OCI-LY3 (cell line): Measurements from ENCODE around the gene NPHP4.

Experiments
- H2AFZ ChIP-seq: fragments of 200-600, 300-600 bp; shearing (Covaris generic); 2 replicates; pipeline ENCODE4 v1.6.0; 2014; ENCODE audit warnings: antibody characterized with exemption, low read depth, low read length
- H3K27ac ChIP-seq: fragments of 200-600, 300-600 bp; sonication (generic); 2 replicates; pipeline ENCODE4 v1.5.1; 2014; ENCODE audit warnings: mild to moderate bottlenecking, low read length, moderate library complexity, mixed read lengths
- H3K27me3 ChIP-seq: fragments of 200-600, 300-600 bp; sonication (generic); 2 replicates; pipeline ENCODE4 v1.6.1; 2014; ENCODE audit warnings: low read depth, low read length, mixed read lengths
- H3K36me3 ChIP-seq: fragments of 200-600, 300-600 bp; sonication (generic); replicated peaks from 2 replicates; pipeline ENCODE3; 2014; ENCODE audit warnings: low read depth, low read length, mixed read lengths
- H3K4me1 ChIP-seq: fragments of 300-600, 200-600 bp; sonication (generic); 2 replicates; pipeline ENCODE4 v1.6.1; 2014; ENCODE audit warnings: low read length, mixed read lengths
- H3K4me2 ChIP-seq: fragments of 200-600, 300-600 bp; sonication (generic); 2 replicates; pipeline ENCODE4 v1.6.1; 2014; ENCODE audit warnings: low read length, mixed read lengths
- H3K4me3 ChIP-seq: fragments of 300-600, 200-600 bp; sonication (generic); 2 replicates; pipeline ENCODE4 v1.5.1; 2014; ENCODE audit warnings: antibody characterized with exemption, mild to moderate bottlenecking, low read length, moderate library complexity
- H3K79me2 ChIP-seq: fragments of 300-600, 200-600 bp; shearing (Covaris generic); 2 replicates; pipeline ENCODE4 v1.6.1; 2014; ENCODE audit warnings: mild to moderate bottlenecking, low read length, mixed read lengths
- H3K9ac ChIP-seq: fragments of 300-600, 200-600 bp; shearing (Covaris generic); 2 replicates; pipeline ENCODE4 v1.6.0; 2014; ENCODE audit warnings: mild to moderate bottlenecking, low read length, moderate library complexity
- H3K9me3 ChIP-seq: fragments of 200-600, 300-600 bp; shearing (Covaris generic); 2 replicates; pipeline ENCODE4 v1.6.1; 2014; ENCODE audit warnings: low read length, mixed read lengths; ENCODE audit not compliant: insufficient read depth
- H4K20me1 ChIP-seq: fragments of 200-600, 300-600 bp; sonication (generic); 2 replicates; pipeline ENCODE4 v1.6.1; 2016; ENCODE audit warnings: low read length, mixed read lengths; ENCODE audit not compliant: insufficient read depth
- EZH2phosphoT487 ChIP-seq: fragments of 200-600 bp; shearing (Covaris generic); IDR thresholded peaks from 2 replicates; pipeline ENCODE4 v1.6.1; 2018; ENCODE audit warnings: antibody characterized with exemption, mixed run types, low read depth
- TF ChIP-seq, protein P1 (sequence below): fragments of 200-600, 300-600 bp; sonication (generic); IDR thresholded peaks from 2 replicates; pipeline ENCODE4 v1.5.1; 2014; ENCODE audit warnings: antibody characterized with exemption, low read length, low read depth

The NPHP4 gene

DNA sequence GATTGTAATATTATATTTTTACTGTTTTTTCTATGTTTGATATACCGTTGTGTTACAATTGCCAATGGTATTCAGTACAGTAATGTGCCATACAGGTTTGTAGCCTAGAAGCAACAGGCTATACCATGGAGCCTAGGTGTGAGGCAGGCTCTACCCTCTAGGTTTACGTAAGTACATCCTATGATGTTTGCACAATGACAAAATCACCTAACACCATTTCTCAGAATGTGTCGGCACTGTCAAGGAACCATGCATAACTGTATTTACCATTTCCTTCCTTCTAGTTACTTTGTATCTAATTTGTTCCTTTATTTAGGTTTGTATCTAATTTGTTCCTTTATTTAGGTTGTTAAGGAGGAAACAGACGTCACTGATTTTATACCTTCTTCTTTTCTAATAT is 9.9 kb downstream of the NPHP4 start:
- no peak overlapping the region for H2AFZ ChIP-seq
- H4K20me1 ChIP-seq: no peaks in the 10 kb centered on the region
- no peaks in the 10 kb centered on the region for H3K27me3 ChIP-seq
- H3K27ac ChIP-seq: no peak overlapping the region
- no peaks in the 10 kb centered on the region for H3K36me3 ChIP-seq
- no peaks in the 10 kb centered on the region for H3K79me2 ChIP-seq
- H3K4me2 ChIP-seq: no peak overlapping the region
- H3K4me3 ChIP-seq: no peak overlapping the region
- no peaks in the 10 kb centered on the region for H3K9me3 ChIP-seq
- H3K4me1 ChIP-seq: no peaks in the 10 kb centered on the region
- TF ChIP-seq, protein P1, sequence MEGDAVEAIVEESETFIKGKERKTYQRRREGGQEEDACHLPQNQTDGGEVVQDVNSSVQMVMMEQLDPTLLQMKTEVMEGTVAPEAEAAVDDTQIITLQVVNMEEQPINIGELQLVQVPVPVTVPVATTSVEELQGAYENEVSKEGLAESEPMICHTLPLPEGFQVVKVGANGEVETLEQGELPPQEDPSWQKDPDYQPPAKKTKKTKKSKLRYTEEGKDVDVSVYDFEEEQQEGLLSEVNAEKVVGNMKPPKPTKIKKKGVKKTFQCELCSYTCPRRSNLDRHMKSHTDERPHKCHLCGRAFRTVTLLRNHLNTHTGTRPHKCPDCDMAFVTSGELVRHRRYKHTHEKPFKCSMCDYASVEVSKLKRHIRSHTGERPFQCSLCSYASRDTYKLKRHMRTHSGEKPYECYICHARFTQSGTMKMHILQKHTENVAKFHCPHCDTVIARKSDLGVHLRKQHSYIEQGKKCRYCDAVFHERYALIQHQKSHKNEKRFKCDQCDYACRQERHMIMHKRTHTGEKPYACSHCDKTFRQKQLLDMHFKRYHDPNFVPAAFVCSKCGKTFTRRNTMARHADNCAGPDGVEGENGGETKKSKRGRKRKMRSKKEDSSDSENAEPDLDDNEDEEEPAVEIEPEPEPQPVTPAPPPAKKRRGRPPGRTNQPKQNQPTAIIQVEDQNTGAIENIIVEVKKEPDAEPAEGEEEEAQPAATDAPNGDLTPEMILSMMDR: no peak
- TF ChIP-seq EZH2phosphoT487: no peak
- no peak overlapping the region for H3K9ac ChIP-seq

DNA sequence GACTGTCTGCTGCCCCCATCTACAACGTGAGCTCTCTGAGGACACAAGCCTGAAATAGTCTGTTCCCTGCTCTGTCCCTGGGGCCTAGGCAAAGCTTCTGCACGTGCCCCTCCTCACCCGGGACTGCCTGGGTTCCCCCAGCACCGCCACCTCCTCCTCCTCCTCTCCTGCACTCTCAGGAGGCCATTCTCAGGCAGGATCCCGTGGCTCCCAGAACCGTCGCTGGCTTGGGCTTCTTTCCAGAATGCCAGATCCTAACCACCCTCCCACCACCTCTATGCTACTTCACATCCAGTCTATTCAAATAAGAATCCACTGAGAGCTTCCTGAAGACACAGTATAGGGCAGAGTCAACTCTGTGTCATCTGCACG is 11.2 kb downstream of the NPHP4 start:
- Histone ChIP-seq H3K9ac (no peak overlapping the region), H3K4me2 (no peak overlapping the region), H3K27ac (no peak overlapping the region), H4K20me1 (no peaks in the 10 kb centered on the region), H3K4me3 (no peak overlapping the region), H3K27me3 (no peaks in the 10 kb centered on the region), H3K4me1 (no peaks in the 10 kb centered on the region), H3K9me3 (no peaks in the 10 kb centered on the region), H3K79me2 (no peaks in the 10 kb centered on the region), H2AFZ (no peak overlapping the region), H3K36me3 (no peaks in the 10 kb centered on the region)
- no peak for TF ChIP-seq EZH2phosphoT487
- TF ChIP-seq, protein P1: no peak

- no peaks in the 10 kb centered on the region for H3K9me3 ChIP-seq
- H2AFZ ChIP-seq: no peak overlapping the region
- no peak overlapping the region for H3K9ac ChIP-seq
- no peaks in the 10 kb centered on the region for H3K36me3 ChIP-seq
- no peak for TF ChIP-seq EZH2phosphoT487
- TF ChIP-seq, protein P1: no peak
- no peak overlapping the region for H3K4me2 ChIP-seq
- no peaks in the 10 kb centered on the region for H3K79me2 ChIP-seq
- H3K4me1 ChIP-seq: no peaks in the 10 kb centered on the region
- H3K4me3 ChIP-seq: no peak overlapping the region
- no peak overlapping the region for H3K27ac ChIP-seq
- H4K20me1 ChIP-seq: no peaks in the 10 kb centered on the region
- no peaks in the 10 kb centered on the region for H3K27me3 ChIP-seq
These were observed 11.8 kb downstream of the NPHP4 start for GRCh38 chr1:5980314-5981008.

- Histone ChIP-seq H3K9me3 (no peaks in the 10 kb centered on the region), H3K9ac (no peak overlapping the region), H3K27me3 (no peaks in the 10 kb centered on the region), H4K20me1 (no peaks in the 10 kb centered on the region), H2AFZ (no peak overlapping the region), H3K4me1 (no peaks in the 10 kb centered on the region), H3K36me3 (no peaks in the 10 kb centered on the region), H3K27ac (no peak overlapping the region), H3K79me2 (no peaks in the 10 kb centered on the region), H3K4me3 (no peak overlapping the region), H3K4me2 (no peak overlapping the region)
- no peak for TF ChIP-seq EZH2phosphoT487
- TF ChIP-seq, protein P1: no peak
These were observed 12.5 kb downstream of the NPHP4 start for GRCh38 chr1:5979536-5980313.
